Measurements from ENCODE around the gene UBB. TPM values are rescaled to one million over a fixed set of nuclear protein-coding genes. Genes with fewer than 3 reads are reported as not detected.
"Not testable (repeated sequence)": the region's sequence is repeated elsewhere in the genome, so short reads cannot be mapped to it uniquely, and the experiment has no call there.

UBB gene
- total and polyA plus RNA-seq, 9 of the 15 experiments (the other 6 are each of a cell fraction or from before 2014, with no cell fraction given) = 1,069 to 4,143 (median 1,696) TPM

DNA sequence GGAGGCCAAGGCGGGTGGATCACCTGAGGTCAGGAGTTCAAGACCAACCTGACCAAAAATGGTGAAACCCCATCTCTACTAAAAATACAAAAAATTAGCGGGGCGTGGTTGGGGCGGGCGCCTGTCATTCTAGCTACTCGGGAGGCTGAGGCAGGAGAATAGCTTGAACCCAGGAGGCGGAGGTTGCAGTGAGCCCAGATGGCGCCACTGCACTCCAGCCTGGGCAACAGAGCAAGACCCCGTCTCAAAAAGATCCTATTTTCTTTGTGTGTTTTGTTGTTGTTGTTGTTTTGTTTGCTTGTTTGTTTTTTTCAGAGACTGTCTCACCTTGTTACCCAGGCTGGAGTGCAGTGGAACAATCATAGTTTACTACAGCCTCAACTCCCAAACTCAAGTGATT lies 23.0 kb downstream of the UBB start:
- CTCF ChIA-PET (ENCODE audit: low intra/inter-chr PET ratio); H3K4me3 ChIP-seq; H3K9me3 ChIP-seq (replicated peaks; ENCODE audit: control insufficient read depth, insufficient read depth, low read depth, low read length); H3K79me2 ChIP-seq (ENCODE audit: control insufficient read depth, insufficient read depth, low read length); DNase-seq (ENCODE audit: extremely low read depth in 1 of 4, low spot score in 3 of 4); H3K9me1 ChIP-seq (ENCODE audit: control insufficient read depth, insufficient read depth, low read length); in situ Hi-C loops (cut with MboI); H4K20me1 ChIP-seq (replicated peaks; ENCODE audit: control insufficient read depth, insufficient read depth, low read length); H3K36me3 ChIP-seq (ENCODE audit: control insufficient read depth, insufficient read depth, low read length); ATAC-seq; H3K9ac ChIP-seq (ENCODE audit: insufficient read depth in 1 of 2, low read depth in 2 of 2, low read length in 2 of 2); H2AFZ ChIP-seq (ENCODE audit: low read depth, low read length); H3K4me2 ChIP-seq (ENCODE audit: insufficient read depth, low read length); H3K27me3 ChIP-seq (ENCODE audit: control insufficient read depth in 2 of 2, insufficient read depth in 2 of 2, low read length in 2 of 2); BruUV-seq (replicated peaks); H3K27ac ChIP-seq (ENCODE audit: extremely low read depth, low read depth, low read length); FAIRE-seq; intact Hi-C loops (cut with micrococcal nuclease): not testable (repeated sequence)
- peaks cover 7 to 16% of the 10 kb centered on the region in 2 experiments; a peak in 4 of 5 replicates for H3K4me1 ChIP-seq (replicated peaks in 1 of 2; ENCODE audit: control insufficient read depth in 2 of 2, insufficient read depth in 2 of 2, low read length in 2 of 2)
- POLR2A ChIA-PET = interaction anchor here (1.4 kb wide), 1 partner anchor 11 kb away, joined by 4 read pairs; the partner anchor contains the start of gene TRPV2
- TF ChIP-seq ZNF121 (CRISPR knock-in tag; conservative IDR thresholded peaks at IDR 0.05) = peak; percentile 38; the same call in 1 of the 2 replicates
- TF ChIP-seq BCOR (IDR thresholded peaks at IDR 0.05) = 0 out of 2 replicates have a peak, but pooled peaks have one; percentile 24
- TF ChIP-seq ZBTB33 (CRISPR knock-in tag; IDR thresholded peaks at IDR 0.05) = peak; percentile 61; the same call in 1 of the 2 replicates
- WGBS (ENCODE audit: insufficient coverage, low coverage, missing lambda C conversion rate) = 96% methylated on average over 4 of the region's 9 CpGs

All from K562 (cell line).